Mucosa of rectum (tissue), 2 donors: ENCODE measurements around the gene TEKT5.

ENCODE experiments used
- H3K27ac ChIP-seq, 2 donors: one replicate each; pipeline ENCODE4 v1.7.0; 2013; ENCODE audit warnings: inconsistent platforms in 2 of 2, low read depth in 2 of 2, low read length in 2 of 2
- H3K27me3 ChIP-seq, 2 donors: one replicate each; pipeline ENCODE4 v1.7.0; 2013; ENCODE audit warnings: low read length in 2 of 2; ENCODE audit not compliant: control insufficient read depth in 2 of 2, insufficient read depth in 2 of 2
- H3K36me3 ChIP-seq, 2 donors: one replicate each; pipeline ENCODE4 v1.7.0; 2013; ENCODE audit warnings: low read length in 2 of 2; ENCODE audit not compliant: control insufficient read depth in 2 of 2, insufficient read depth in 2 of 2
- H3K4me1 ChIP-seq, 2 donors: one replicate each; pipeline ENCODE4 v1.7.0; 2013; ENCODE audit warnings: low read length in 2 of 2, mild to moderate bottlenecking in 1 of 2; ENCODE audit not compliant: control insufficient read depth in 2 of 2, insufficient read depth in 2 of 2
- H3K4me3 ChIP-seq, 2 donors: one replicate each; pipeline ENCODE4 v1.7.0; 2013; ENCODE audit warnings: low read length in 2 of 2
- H3K9ac ChIP-seq, 2 donors: one replicate each; pipeline ENCODE4 v1.7.0; 2013; ENCODE audit warnings: low read length in 2 of 2, low read depth in 1 of 2, mild to moderate bottlenecking in 1 of 2
- H3K9me3 ChIP-seq, 2 donors: one replicate each; pipeline ENCODE4 v1.7.0; 2013; ENCODE audit warnings: low read length in 2 of 2; ENCODE audit not compliant: control insufficient read depth in 2 of 2
- donor health status: healthy.
- donor health status: Normal muscosa, but diverticular disease.

Gene TEKT5

GRCh38 chr16:10731790-10732189, 37.1 kb upstream of the TEKT5 start:
- Histone ChIP-seq H3K36me3 (no peaks in the 10 kb centered on the region), H3K4me1 (no peaks in the 10 kb centered on the region), H3K9me3 (no peaks in the 10 kb centered on the region), H3K27me3 (no peaks in the 10 kb centered on the region), H3K4me3 (no peak overlapping the region), H3K27ac (no peak overlapping the region), H3K9ac (no peak overlapping the region)

- Histone ChIP-seq H3K9ac (no peak overlapping the region), H3K27ac (no peak overlapping the region), H3K4me3 (no peak overlapping the region)
Measured at GRCh38 chr16:10729104-10730048, 34.6 kb upstream of the TEKT5 start.

GRCh38 chr16:10728003-10728887, 33.5 kb upstream of the TEKT5 start:
- no peaks in the 10 kb centered on the region for H3K4me1 ChIP-seq
- H3K27ac ChIP-seq = no peak overlapping the region
- H3K27me3 ChIP-seq = no peaks in the 10 kb centered on the region
- no peaks in the 10 kb centered on the region for H3K9me3 ChIP-seq
- H3K9ac ChIP-seq = no peak overlapping the region
- no peak overlapping the region for H3K4me3 ChIP-seq
- H3K36me3 ChIP-seq = no peaks in the 10 kb centered on the region

More at GRCh38 chr16:10729104-10730048, 34.6 kb upstream of the TEKT5 start:
- no peaks in the 10 kb centered on the region for H3K9me3 ChIP-seq
- H3K36me3 ChIP-seq = no peaks in the 10 kb centered on the region
- no peaks in the 10 kb centered on the region for H3K4me1 ChIP-seq
- H3K27me3 ChIP-seq = no peaks in the 10 kb centered on the region

- no peak overlapping the region for H3K4me3 ChIP-seq
- H3K36me3 ChIP-seq = no peaks in the 10 kb centered on the region
- H3K9ac ChIP-seq = no peak overlapping the region
- H3K4me1 ChIP-seq = no peaks in the 10 kb centered on the region
- H3K27ac ChIP-seq = no peak overlapping the region
- H3K9me3 ChIP-seq = no peaks in the 10 kb centered on the region
- no peaks in the 10 kb centered on the region for H3K27me3 ChIP-seq
Measured at GRCh38 chr16:10708969-10709368, 14.2 kb upstream of the TEKT5 start.

- Histone ChIP-seq H3K27me3 (no peaks in the 10 kb centered on the region), H3K9me3 (no peaks in the 10 kb centered on the region), H3K9ac (no peak overlapping the region), H3K27ac (no peak overlapping the region), H3K4me3 (no peak overlapping the region), H3K36me3 (no peaks in the 10 kb centered on the region), H3K4me1 (no peaks in the 10 kb centered on the region)
Measured at GRCh38 chr16:10699756-10700155, 5.0 kb upstream of the TEKT5 start.

- Histone ChIP-seq H3K36me3 (no peaks in the 10 kb centered on the region), H3K4me3 (no peak overlapping the region), H3K27ac (no peak overlapping the region), H3K27me3 (no peaks in the 10 kb centered on the region), H3K4me1 (no peaks in the 10 kb centered on the region), H3K9me3 (no peaks in the 10 kb centered on the region), H3K9ac (no peak overlapping the region)
Measured at GRCh38 chr16:10694306-10694705, 424 bp downstream of the TEKT5 start.

GRCh38 chr16:10693889-10694288, 841 bp downstream of the TEKT5 start:
- no peak overlapping the region for H3K27ac ChIP-seq
- H3K9me3 ChIP-seq = no peaks in the 10 kb centered on the region
- H3K36me3 ChIP-seq = no peaks in the 10 kb centered on the region
- H3K9ac ChIP-seq = no peak overlapping the region
- no peaks in the 10 kb centered on the region for H3K27me3 ChIP-seq
- H3K4me1 ChIP-seq = peaks cover 0 to under 1% of the 10 kb centered on the region in 2 donors
- no peak overlapping the region for H3K4me3 ChIP-seq

- no peak overlapping the region for H3K4me3 ChIP-seq
- no peaks in the 10 kb centered on the region for H3K9me3 ChIP-seq
- no peak overlapping the region for H3K9ac ChIP-seq
- no peaks in the 10 kb centered on the region for H3K27me3 ChIP-seq
- H3K27ac ChIP-seq = no peak overlapping the region
- H3K36me3 ChIP-seq = no peaks in the 10 kb centered on the region
- peaks cover 4 to 10% of the 10 kb centered on the region in 2 donors for H3K4me1 ChIP-seq
Measured at GRCh38 chr16:10692470-10692869, 2.3 kb downstream of the TEKT5 start.

GRCh38 chr16:10688726-10689125, 6.0 kb downstream of the TEKT5 start:
- no peaks in the 10 kb centered on the region for H3K36me3 ChIP-seq
- no peaks in the 10 kb centered on the region for H3K9me3 ChIP-seq
- no peak overlapping the region for H3K27ac ChIP-seq
- no peak overlapping the region for H3K9ac ChIP-seq
- H3K4me1 ChIP-seq = peaks cover 4 to 10% of the 10 kb centered on the region in 2 donors
- no peaks in the 10 kb centered on the region for H3K27me3 ChIP-seq
- peak overlapping the region in 1 of 2 donors; percentile 13 for H3K4me3 ChIP-seq

- Histone ChIP-seq H3K27ac (no peak overlapping the region), H3K9ac (peak overlapping the region in 1 of 2 donors; percentile 43), H3K9me3 (no peaks in the 10 kb centered on the region), H3K4me1 (peaks cover 4 to 10% of the 10 kb centered on the region in 2 donors), H3K4me3 (peak overlapping the region in 1 of 2 donors; percentile 13), H3K27me3 (no peaks in the 10 kb centered on the region), H3K36me3 (no peaks in the 10 kb centered on the region)
Measured at GRCh38 chr16:10688291-10688690, 6.4 kb downstream of the TEKT5 start.
